ENCODE results near the gene FOXP4. TPM values are rescaled to one million over a fixed set of nuclear protein-coding genes. Genes with fewer than 3 reads are reported as not detected.
A peak's percentile ranks its signal among the peaks of the same experiment; 100 is the strongest.

FOXP4 gene
- total and polyA plus RNA-seq, 4 donors, result 2.5 to 16.0 (median 4.3) TPM

GRCh38 chr6:41502566-41502916 is 43.6 kb upstream of the FOXP4 start:
- H3K36me3 ChIP-seq (ENCODE audit: control insufficient read depth in 4 of 4, insufficient read depth in 3 of 4, low read depth in 1 of 4, low read length in 3 of 4), result no peaks in the 10 kb centered on the region
- H3K9me3 ChIP-seq (ENCODE audit: control insufficient read depth in 4 of 4, low read length in 3 of 4), result no peaks in the 10 kb centered on the region
- H3K4me3 ChIP-seq (ENCODE audit: low read depth in 1 of 3, low read length in 3 of 3), result no peak overlapping the region
- no peak for DNase-seq (ENCODE audit: low spot score)
- peaks cover 12 to 20% (median 17%) of the 10 kb centered on the region in 4 donors for H3K4me1 ChIP-seq (ENCODE audit: control insufficient read depth in 4 of 4, insufficient read depth in 4 of 4, low read length in 3 of 4)
- H3K27ac ChIP-seq (ENCODE audit: low read depth in 1 of 2, low read length in 2 of 2), result no peak overlapping the region
- no peak overlapping the region for H3K9ac ChIP-seq (ENCODE audit: low read depth in 1 of 2, low read length in 2 of 2)
- TF ChIP-seq, protein P1, sequence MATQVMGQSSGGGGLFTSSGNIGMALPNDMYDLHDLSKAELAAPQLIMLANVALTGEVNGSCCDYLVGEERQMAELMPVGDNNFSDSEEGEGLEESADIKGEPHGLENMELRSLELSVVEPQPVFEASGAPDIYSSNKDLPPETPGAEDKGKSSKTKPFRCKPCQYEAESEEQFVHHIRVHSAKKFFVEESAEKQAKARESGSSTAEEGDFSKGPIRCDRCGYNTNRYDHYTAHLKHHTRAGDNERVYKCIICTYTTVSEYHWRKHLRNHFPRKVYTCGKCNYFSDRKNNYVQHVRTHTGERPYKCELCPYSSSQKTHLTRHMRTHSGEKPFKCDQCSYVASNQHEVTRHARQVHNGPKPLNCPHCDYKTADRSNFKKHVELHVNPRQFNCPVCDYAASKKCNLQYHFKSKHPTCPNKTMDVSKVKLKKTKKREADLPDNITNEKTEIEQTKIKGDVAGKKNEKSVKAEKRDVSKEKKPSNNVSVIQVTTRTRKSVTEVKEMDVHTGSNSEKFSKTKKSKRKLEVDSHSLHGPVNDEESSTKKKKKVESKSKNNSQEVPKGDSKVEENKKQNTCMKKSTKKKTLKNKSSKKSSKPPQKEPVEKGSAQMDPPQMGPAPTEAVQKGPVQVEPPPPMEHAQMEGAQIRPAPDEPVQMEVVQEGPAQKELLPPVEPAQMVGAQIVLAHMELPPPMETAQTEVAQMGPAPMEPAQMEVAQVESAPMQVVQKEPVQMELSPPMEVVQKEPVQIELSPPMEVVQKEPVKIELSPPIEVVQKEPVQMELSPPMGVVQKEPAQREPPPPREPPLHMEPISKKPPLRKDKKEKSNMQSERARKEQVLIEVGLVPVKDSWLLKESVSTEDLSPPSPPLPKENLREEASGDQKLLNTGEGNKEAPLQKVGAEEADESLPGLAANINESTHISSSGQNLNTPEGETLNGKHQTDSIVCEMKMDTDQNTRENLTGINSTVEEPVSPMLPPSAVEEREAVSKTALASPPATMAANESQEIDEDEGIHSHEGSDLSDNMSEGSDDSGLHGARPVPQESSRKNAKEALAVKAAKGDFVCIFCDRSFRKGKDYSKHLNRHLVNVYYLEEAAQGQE (IDR thresholded peaks at IDR 0.05), result no peak
- TF ChIP-seq RAD21 (IDR thresholded peaks at IDR 0.05), result no peak
- no peak for TF ChIP-seq RXRA (IDR thresholded peaks at IDR 0.05)
- peaks cover 0 to 9% (median under 1%) of the 10 kb centered on the region in 4 donors for H3K27me3 ChIP-seq (ENCODE audit: control insufficient read depth in 4 of 4, insufficient read depth in 4 of 4, low read length in 3 of 4)
- 60% methylated on average over 5 of the region's 5 CpGs for WGBS

- Histone ChIP-seq H3K4me3 (ENCODE audit: low read depth in 1 of 3, low read length in 3 of 3) (no peak overlapping the region), H3K27ac (ENCODE audit: low read depth in 1 of 2, low read length in 2 of 2) (no peak overlapping the region), H3K4me1 (ENCODE audit: control insufficient read depth in 4 of 4, insufficient read depth in 4 of 4, low read length in 3 of 4) (peaks cover 12 to 20% (median 17%) of the 10 kb centered on the region in 4 donors), H3K36me3 (ENCODE audit: control insufficient read depth in 4 of 4, insufficient read depth in 3 of 4, low read depth in 1 of 4, low read length in 3 of 4) (no peaks in the 10 kb centered on the region), H3K27me3 (ENCODE audit: control insufficient read depth in 4 of 4, insufficient read depth in 4 of 4, low read length in 3 of 4) (peaks cover 0 to 9% (median under 1%) of the 10 kb centered on the region in 4 donors), H3K9me3 (ENCODE audit: control insufficient read depth in 4 of 4, low read length in 3 of 4) (no peaks in the 10 kb centered on the region), H3K9ac (ENCODE audit: low read depth in 1 of 2, low read length in 2 of 2) (no peak overlapping the region)
- DNase-seq (ENCODE audit: low spot score), result no peak
- WGBS, result 48% methylated on average over 27 of the region's 27 CpGs
- no peak for TF ChIP-seq CTCF (IDR thresholded peaks at IDR 0.05; ENCODE audit: low read depth, low read length, missing input control)
Measured at GRCh38 chr6:41502917-41503671, 43.1 kb upstream of the FOXP4 start.

DNA sequence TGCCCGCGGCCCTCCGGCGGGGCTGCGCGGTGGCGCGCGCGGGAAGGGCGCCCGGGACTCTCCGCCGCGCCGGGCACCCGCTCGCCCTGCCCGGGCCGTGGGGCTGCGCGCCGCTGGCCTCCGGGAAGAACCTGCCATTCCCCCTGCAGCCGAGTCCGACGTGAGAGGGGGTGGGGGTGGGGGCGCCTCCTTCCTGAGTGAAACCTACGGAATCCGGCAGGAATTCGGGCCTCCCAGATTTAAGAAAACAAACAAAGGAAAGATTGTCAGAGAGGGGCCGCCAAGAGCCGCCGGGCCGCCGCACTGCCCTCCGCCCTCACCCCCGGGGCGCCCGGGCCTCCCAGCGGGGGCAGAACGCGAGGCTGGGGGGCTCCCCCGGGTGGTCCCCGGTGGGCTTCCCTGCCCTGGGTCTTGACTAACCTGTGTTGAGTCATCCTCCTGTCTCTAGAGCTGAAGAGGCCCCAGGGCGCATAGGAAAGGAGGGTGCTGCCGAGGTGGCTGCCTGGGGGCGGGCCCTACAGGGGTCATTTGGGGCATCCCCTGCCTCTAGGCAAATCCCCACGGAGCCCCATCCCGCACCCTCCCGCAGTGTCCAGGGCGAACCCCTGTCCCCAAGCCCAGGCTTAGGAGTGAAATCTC is 42.2 kb upstream of the FOXP4 start:
- H3K27ac ChIP-seq (ENCODE audit: low read depth in 1 of 2, low read length in 2 of 2), result peak overlapping the region in 1 of 2 donors; percentile 17
- H3K4me3 ChIP-seq (ENCODE audit: low read depth in 1 of 3, low read length in 3 of 3), result peak overlapping the region in 1 of 3 donors; percentile 44
- H3K27me3 ChIP-seq (ENCODE audit: control insufficient read depth in 4 of 4, insufficient read depth in 4 of 4, low read length in 3 of 4), result peaks cover 0 to 9% (median under 1%) of the 10 kb centered on the region in 4 donors
- H3K9ac ChIP-seq (ENCODE audit: low read depth in 1 of 2, low read length in 2 of 2), result no peak overlapping the region
- H3K9me3 ChIP-seq (ENCODE audit: control insufficient read depth in 4 of 4, low read length in 3 of 4), result no peaks in the 10 kb centered on the region
- H3K36me3 ChIP-seq (ENCODE audit: control insufficient read depth in 4 of 4, insufficient read depth in 3 of 4, low read depth in 1 of 4, low read length in 3 of 4), result no peaks in the 10 kb centered on the region
- H3K4me1 ChIP-seq (ENCODE audit: control insufficient read depth in 4 of 4, insufficient read depth in 4 of 4, low read length in 3 of 4), result peaks cover 12 to 20% (median 17%) of the 10 kb centered on the region in 4 donors
- DNase-seq (ENCODE audit: low spot score), result no peak
- WGBS, result 2% methylated on average over 52 of the region's 52 CpGs
- TF ChIP-seq EGR1 (IDR thresholded peaks at IDR 0.05; ENCODE audit: low read depth in 2 of 2) (no peak), FOXA1 (IDR thresholded peaks at IDR 0.05) (no peak), TAF1 (conservative IDR thresholded peaks at IDR 0.05) (no peak), RXRA (IDR thresholded peaks at IDR 0.05) (no peak), HNF4A (conservative IDR thresholded peaks at IDR 0.05) (no peak), NR2F2 (IDR thresholded peaks at IDR 0.05) (no peak), CTCF (IDR thresholded peaks at IDR 0.05; ENCODE audit: low read depth, low read length, missing input control) (no peak), FOXA2 (IDR thresholded peaks at IDR 0.05) (no peak), JUND (IDR thresholded peaks at IDR 0.05) (no peak)
- TF ChIP-seq, protein P2, sequence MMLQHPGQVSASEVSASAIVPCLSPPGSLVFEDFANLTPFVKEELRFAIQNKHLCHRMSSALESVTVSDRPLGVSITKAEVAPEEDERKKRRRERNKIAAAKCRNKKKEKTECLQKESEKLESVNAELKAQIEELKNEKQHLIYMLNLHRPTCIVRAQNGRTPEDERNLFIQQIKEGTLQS (IDR thresholded peaks at IDR 0.05), result no peak
- TF ChIP-seq, protein P3, sequence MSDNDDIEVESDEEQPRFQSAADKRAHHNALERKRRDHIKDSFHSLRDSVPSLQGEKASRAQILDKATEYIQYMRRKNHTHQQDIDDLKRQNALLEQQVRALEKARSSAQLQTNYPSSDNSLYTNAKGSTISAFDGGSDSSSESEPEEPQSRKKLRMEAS (IDR thresholded peaks at IDR 0.05), result no peak
- TF ChIP-seq, protein P1 (IDR thresholded peaks at IDR 0.05), result no peak

Data from liver (tissue), 9 donors.